Inferior parietal cortex (tissue), 1 donor: ENCODE data around the gene ARHGEF37.
"Not testable (repeated sequence)": the region's sequence is repeated elsewhere in the genome, so short reads cannot be mapped to it uniquely, and the experiment has no call there.

Experiments used
- DNase-seq: peaks from one replicate; pipeline ENCODE4 v3.0.0-alpha.2; 2016; ENCODE audit errors: extremely low spot score

Gene ARHGEF37

DNA sequence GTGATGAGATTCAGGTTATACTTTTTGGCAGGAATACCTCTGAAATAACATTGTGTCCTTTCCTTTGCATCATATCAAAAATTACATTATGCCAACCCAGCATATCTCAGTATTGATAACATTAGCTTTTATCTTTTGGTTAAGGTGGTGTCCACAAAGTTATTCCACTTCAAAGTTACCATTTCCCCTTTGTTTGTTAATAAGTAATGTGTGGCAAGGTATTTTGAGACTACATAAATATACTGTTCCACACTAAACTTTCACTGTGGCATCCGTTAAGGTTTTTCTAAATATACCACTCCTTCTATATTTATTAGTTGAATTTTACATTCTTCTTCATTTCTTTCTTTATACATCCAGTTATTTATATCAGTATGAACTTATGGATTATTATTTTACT lies 14.1 kb upstream of the ARHGEF37 start:
- no peak for DNase-seq

DNA sequence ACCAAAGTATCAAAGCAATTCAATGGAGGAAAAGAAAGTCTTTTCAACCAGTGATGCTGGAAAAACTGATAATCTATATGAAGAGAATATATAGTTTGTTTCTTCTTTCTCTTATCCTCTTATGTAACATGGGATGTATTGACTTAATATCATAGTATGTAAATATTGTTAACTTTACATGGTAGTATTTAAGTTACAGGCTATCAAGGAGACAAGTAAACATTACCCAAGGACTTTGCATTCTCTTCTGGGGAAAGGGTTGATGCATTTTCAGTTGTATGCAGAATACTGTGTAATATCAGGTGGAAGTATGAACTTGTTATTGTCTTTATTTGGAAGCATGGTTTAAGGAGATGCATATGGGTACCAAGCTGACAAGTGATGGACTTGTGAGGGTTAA lies 9.1 kb upstream of the ARHGEF37 start:
- no peak for DNase-seq

DNA sequence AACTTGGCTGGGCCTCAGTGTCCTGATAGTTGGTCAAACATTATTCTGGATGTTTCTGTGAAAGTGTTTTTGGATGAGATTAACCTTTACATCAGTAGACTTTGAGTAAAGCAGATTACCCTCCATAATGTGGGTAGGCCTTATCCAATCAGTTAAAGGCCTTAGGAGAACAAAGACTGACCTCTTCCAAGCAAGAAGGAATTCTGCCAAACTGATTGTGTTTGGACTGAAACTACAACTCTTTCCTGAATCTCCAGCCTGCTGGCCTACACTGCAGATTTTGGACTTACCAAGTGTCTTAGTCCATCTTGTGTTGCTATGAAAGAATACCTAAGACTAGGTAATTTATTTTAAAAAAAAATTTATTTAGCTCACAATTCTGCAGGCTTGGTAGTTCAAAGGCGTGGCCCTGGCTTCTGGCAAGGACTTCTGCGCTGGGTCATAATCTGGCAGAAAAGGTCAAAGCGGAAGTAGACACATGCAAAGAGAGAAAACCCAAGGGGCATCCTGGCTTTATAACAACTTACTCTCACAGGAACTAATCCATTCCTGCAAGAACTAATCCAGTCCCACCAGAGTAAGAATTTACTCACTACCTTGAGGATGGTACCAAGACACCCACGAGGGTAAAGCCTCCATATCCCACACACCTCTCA lies 8.6 kb upstream of the ARHGEF37 start:
- no peak for DNase-seq

DNA sequence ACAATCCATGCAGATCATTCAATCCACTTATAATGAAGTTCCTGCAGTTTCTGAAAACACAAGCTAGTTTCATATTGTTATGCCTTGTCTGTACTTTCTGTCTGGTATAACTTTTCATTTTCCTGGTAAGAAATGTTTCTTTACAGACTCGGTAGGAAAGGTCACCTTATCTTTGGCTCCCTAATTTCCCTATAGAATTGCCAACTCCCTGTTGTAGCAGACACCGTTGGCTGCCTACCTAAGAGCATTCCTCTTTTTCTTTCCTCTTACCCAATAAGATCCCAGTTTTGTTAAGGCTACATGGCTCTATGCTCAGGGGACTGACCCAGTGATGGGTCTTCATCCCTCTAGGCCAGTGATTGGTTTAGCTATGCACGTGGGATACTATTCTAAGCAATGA lies 6.2 kb upstream of the ARHGEF37 start:
- DNase-seq = no peak

DNA sequence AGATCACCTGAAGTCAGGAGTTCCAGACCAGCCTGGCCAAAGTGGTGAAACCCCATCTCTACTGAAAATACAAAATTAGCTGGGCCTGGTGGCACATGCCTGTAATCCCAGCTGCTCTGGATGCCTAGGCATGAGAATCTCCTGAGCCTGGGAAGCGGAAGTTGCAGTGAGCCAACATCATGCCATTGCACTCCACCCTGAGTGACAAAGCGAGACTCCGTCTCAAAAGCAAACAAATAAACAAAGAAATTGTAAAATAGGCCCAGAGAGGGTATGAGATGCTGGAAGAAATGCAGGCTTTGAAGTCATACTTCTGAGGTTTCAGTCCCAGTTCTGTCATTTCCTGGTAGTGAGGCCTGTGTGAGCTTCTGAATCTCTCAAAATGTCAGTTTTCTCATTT lies 5.3 kb upstream of the ARHGEF37 start:
- no peak for DNase-seq

DNA sequence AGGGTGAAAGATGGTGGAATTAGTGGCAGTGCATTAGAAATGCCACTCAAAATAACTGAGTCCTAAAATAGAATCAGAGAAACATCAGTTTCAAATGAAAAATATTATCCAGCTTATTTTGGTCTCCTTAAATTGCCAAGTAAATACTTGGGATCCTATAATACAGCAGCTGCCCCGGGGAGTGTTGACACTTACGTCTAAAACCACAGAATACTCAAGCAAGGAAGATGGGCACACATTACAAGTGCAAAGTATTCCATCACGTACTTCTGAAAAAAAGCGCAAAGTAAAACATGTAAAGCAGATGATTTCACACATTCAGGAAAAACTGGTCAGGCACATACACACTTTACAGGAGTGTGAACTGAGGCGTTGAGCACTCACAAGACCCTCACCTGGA lies 2.4 kb upstream of the ARHGEF37 start:
- DNase-seq = no peak

DNA sequence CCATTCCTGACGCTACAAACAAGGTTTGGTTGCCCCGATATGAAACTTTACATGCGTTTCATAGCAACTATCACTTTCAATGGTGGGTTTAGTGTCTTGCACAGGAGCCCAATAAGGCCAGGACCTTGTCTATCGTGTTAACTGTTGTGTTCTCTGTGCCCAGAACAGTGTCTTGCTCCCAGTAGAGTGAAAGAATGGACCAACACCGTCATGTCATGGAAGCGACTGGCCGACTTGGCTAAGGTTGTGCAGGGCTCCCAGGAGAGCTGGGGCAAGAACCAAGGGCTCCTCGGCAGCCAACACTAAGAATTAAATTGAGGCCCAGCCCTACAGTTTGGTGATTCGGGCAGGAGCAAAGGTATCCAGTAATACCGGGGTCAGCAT lies 498 bp upstream of the ARHGEF37 start:
- DNase-seq = no peak

DNA sequence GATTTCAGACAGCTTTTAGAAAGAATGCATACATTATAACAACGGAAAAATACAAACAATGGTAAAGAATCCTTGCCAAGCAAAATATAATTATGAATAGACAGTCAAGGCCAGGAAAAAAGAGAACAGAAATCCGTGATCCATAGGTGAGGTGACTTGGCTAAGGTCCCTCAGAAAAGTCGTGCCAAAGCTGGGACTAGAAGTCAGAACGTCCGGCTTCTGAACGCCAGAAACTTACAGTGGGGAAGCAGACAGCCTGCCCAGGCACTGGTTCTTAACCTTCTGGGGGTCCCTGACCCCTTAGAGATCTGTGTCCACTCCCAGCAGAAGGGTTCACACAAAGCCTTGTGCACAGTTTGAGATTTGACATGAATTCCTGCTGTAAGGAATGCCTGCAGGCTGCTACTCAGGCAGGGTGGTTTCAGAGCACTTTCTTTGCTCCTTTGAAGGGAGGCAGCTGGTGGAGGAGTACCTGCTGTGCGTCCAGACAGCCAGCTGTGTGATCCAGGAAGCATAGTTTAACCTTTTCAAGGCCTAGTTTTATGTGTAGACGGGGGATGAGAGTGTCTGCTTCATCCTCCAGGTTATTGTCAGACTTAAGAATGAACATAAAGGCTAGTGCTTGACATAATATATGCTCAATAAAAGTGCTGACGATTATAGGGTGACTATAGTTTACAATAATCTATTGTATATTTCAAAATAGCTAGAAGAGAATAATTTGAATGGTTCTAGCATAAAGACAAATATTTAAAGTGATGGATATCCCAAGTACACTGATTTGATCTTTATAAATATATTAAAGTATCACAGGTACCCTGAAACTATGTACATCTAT lies 852 bp downstream of the ARHGEF37 start:
- peak; percentile 49 for DNase-seq

DNA sequence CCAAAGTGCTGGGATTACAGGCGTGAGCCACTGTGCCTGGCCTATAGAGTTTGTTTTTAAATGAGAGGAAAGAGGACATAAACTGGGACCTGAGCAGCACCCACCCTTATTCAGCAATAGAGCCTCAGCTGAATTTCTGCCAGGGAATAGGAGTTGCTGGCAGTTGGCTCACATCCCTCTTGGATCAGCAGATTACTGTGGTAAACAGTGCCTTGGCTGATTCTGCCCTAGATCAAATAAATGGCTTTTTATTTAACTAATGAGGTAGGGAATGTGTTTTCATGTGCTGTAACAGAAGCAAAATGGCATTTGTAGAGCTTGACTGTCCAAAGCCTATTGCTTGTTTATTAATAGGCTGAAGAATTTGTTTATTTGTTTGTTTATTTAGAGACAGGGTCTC lies 2.1 kb downstream of the ARHGEF37 start:
- DNase-seq = peak; percentile 80

DNA sequence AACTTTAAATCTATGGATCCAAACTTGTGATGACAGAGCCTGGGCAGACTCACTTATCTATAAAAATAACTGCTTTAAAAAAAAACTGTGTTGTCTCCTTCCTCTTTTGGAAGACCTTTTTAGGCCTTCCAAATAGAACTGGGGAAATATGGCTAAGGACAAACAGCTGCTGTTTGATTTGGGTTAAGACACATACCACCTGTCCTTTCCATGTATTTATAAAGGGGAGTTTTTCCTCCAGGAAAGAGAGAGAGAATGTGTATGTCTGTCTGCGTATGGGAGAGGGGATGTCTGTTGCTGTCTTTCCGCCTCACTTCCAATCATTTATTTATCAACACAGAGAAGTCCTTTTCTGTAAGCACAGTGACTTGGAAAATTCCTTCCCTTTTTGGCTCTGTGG lies 2.8 kb downstream of the ARHGEF37 start:
- no peak for DNase-seq

DNA sequence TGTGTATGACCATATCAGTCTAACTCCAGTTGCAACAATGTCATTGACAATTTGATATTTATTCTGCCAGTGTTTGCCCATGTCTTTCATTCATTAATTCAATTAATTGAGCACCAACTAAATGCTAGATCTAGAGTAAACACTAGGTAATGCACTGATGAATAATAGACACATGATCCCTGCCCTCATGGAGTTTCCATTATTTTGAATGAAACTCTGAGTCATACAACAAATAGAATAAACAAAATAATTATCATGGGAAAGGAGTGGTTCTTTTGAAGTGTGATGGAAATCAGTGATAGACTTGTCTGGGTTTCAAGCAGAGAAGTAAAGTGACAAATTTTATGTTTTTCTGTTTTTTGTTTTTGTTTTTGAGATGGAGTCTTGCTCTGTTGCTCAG lies 4.6 kb downstream of the ARHGEF37 start:
- no peak for DNase-seq

DNA sequence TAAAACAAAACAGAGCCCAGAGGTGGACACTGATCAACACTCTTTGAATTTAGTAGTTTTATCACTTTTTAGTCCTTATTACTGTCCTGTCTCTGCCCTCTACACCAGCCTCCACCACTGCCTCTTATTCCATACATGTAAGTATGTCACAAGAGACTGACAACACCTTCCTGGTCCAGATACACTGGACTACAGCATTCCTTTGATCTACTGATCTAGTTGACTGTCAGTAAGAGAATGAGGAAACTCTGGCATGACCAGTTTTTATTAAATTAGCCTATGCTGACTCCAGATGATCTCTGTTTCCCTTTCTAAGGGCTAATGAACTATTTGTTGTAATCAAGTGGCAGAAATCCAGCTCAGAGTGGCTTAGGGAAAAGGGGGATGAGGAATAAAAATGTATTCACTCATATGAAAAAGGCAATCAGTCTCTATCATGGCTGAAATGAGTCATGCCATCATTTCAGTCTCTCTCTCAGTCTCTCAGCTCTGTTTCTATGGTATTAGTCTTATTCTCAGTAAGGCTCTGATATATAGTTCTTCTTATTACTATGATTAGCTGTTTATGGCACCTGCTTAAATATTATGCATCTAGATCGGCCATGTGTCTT lies 5.5 kb downstream of the ARHGEF37 start:
- DNase-seq = no peak

DNA sequence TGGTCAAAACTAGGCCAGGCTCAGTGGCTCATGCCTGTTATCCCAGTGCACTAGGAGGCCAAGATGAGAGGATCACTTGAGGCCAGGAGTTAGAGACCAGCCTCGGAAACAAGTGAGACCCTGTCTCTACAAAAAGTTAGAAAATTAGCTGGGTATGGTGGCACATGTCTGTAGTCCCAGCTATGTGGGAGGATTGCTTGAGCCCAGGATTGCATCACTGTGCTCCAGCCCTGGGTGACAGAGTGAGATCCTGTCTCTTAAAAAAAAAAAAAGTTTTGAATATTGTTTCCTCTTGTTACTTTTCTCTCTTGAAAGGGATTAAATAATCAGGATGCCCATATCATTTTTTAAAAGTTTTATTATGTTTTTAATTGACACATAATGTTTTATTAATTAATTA lies 7.6 kb downstream of the ARHGEF37 start:
- no peak for DNase-seq

DNA sequence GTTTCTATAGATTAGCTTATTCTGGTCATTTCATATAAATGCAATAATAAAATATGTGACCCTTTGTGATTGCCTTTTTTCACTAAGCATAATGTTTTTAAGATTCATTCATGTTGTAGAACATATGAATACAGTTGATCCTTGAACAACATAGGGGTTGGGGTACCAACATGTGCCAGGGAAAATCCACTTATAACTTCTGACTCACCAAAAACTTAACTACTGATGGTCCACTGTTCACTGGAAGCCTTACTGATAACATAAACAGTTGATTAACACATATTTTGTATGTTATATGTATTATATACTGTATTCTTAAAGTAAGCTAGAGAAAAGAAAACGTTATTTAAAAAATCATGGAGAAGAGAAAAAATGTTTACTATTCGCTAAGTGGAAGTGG lies 12.1 kb downstream of the ARHGEF37 start:
- DNase-seq = no peak

DNA sequence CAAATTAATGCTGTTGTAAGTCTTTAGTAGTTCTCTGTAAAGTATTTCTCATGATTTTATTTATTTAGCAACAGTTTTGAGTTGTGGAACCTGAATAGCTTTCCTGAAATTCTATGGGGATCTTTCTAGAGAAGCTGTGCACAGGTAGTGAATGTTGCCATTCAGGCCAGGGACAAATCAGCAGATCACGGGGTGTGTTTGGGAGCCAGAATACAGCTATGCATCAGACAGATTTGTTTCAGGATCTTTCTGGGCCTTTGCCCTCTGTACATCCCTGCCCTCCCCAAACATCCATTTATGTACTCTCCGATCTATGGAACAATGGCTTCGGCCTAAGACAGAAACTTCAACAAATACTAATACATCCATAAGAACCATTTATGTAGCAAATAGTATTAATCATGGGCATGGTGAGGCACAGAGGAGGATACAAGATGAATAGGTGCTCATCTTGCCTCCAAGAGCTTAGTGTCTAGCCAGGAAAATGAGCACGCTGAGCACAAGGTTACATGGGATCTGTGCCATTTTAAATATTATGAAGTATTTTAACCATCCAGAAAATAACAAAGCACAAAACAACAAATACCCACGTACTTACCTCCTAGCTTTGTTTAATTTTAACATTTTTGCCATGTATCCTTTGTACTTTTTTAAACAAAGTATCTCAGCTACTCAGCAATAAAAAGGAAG lies 13.1 kb downstream of the ARHGEF37 start:
- DNase-seq = no peak

DNA sequence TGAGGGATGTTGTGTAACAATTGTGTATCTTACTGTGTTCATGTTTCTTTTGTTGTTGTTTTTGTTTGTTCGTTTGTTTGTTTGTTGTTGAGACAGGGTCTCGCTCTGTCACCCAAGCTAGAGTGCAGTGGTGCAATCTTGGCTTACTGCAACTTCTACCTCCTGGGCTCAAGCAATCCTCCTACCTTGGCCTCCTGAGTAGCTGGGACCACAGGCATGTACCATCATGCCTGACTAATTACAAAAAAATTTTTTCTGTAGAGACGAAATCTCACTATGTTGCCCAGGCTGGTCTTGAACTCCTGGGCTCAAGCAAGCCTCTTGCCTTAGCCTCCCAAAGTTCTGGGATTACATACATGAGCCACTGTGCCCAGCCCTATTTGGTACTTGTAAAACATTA lies 13.8 kb downstream of the ARHGEF37 start:
- DNase-seq = not testable (repeated sequence)

DNA sequence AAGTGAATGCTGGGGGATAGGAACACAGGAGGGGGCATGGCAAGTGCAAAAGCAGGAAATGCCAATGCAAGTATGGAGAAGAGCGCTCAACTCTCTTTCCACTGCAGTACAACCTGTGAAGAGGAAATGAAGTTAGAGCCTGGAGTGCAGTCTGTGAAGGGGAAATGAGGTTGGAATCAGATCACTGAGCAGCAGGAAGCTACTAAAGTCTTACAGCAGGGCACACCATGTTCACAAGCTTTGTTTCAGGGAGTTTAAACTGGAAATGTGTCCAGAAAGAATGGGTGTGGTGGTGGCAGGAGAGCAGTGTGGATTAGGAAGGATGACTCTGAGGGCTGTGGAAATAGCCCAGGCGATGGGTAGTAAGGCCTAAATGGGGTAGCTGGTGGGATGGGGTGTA lies 15.4 kb downstream of the ARHGEF37 start:
- DNase-seq = no peak

DNA sequence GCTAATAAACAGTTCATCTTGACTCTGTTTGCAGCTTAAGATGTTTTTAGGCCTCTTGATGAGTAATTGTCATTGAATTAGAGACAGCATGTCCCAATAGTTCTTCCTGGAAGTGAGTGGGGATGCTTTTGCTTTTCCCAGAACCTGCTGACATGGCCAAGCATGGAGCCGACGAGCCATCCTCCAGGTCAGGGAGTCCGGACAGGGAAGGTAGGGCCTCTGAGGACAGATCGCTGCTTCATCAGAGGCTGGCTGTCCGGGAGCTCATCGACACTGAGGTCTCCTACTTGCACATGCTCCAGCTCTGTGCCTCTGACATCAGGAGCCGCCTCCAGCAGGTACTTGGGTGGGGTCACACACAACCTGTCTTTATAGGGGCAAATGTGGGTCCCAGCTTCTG lies 16.3 kb downstream of the ARHGEF37 start:
- DNase-seq = no peak

DNA sequence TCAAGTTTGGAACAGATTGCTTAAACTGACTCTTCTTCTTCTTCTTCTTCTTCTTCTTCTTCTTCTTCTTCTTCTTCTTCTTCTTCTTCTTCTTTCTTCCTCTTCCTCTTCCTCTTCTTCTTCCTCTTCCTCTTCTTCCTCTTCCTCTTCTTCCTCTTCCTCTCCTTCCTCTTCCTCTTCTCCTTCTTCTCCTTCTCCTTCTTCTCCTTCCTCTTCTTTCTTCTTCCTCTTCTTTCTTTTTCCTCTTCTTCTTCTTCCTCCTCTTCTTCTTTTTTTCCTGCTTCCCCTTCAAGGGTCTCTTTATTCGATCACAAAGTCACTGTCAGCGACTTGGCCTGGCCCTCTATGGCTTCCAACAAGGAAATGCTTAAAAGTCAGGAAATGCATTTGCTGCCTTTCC lies 16.9 kb downstream of the ARHGEF37 start:
- DNase-seq = not testable (repeated sequence)

DNA sequence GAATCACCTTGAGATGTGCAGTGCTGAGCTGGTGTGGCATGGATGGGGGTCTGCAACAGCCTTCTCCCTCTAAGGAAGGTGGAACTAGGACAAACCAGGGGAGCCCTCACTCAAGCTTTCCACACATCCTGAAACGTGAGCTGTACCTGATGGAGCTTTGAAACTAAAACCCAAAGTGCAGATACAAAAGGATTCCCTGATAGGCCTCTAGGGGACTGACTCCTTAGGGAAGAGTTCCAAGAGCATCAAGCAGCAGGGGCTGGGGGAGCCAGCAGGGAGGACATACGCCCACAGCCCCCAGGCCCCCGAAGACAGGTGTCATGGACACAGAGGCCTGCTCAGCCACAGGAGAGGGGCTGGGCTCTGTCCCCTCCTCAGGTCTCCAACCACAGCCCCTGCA lies 17.7 kb downstream of the ARHGEF37 start:
- DNase-seq = no peak

DNA sequence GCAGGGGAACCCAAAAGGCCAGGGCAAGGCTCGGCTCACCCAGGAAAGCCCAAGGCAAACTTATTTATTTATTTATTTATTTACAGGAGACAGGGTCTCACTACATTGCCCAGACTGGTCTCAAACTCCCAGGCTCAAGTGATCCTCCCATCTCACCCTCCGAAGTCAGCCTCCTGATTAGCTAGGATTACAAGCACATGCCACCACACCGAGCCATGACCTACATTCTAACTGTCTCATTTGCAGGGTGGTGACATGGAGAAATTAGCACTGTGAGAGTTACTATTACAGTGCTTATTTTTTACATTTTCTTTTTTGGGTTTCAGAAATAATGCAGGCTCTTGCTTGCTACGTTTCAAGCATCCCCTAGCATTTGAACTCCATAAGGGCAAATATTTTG lies 18.1 kb downstream of the ARHGEF37 start:
- DNase-seq = no peak

DNA sequence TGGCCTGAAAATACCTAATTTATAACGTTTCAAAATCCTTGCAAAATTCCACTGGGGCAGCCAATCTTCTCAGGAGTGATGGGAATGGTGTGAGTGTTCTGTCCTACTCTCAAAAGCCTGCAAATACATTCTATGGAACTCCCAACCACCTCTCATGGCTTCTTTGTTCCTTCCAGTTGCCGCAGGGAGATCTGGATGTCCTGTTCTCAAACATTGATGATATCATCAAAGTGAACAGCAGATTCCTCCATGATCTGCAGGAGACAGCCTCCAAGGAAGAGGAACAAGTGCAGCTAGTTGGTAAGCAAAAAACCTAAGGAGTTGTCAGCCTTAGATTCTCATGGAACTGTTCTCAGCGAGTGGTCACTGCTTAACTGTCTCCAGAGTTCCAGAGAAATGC lies 19.6 kb downstream of the ARHGEF37 start:
- no peak for DNase-seq

DNA sequence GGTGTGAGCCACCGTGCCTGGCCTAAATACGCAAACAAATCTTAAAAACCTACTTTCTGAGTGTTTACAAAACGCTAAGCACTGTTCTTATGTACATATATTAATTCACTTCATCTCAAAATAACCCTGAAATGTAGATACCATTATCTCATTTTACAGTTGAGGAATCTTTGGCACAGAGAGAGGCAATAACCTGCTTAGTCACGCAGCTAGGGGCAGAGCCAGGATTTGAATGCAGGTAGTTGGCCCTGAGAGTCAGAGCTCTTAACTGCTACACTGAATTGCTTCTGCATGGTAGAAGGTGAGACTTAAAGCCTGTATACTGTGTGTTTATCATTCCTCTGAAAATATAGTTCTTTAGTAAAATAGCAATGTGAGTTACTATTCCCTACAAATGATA lies 21.9 kb downstream of the ARHGEF37 start:
- DNase-seq = no peak
